Astrocyte (in vitro differentiated cells and primary cell): ENCODE results near the gene PCSK7. TPM values are rescaled to one million over a fixed set of nuclear protein-coding genes. Genes with fewer than 3 reads are reported as not detected.

ENCODE experiments used
- DNase-seq: peaks from one replicate; pipeline ENCODE4 v3.0.0-alpha.2; 2010; ENCODE audit warnings: low read depth
- FAIRE-seq: peaks from 2 replicates; lab custom pipeline; 2011; peaks lifted over from hg19 to GRCh38; lab: Jason Lieb, UNC
- H2AFZ ChIP-seq: 2 replicates; pipeline ENCODE4 v1.6.0; 2012; ENCODE audit warnings: low read depth, low read length, inconsistent platforms
- H3K27ac ChIP-seq: 2 replicates; pipeline ENCODE4 v1.5.1; 2011; ENCODE audit warnings: low read depth, low read length, inconsistent platforms
- H3K27me3 ChIP-seq: 2 replicates; pipeline ENCODE4 v1.6.0; 2011; ENCODE audit warnings: low read length, inconsistent platforms; ENCODE audit not compliant: insufficient read depth
- H3K36me3 ChIP-seq: 2 replicates; pipeline ENCODE4 v1.5.1; 2011; ENCODE audit warnings: low read length, inconsistent platforms; ENCODE audit not compliant: insufficient read depth
- H3K4me1 ChIP-seq: 2 replicates; pipeline ENCODE4 v1.5.1; 2011; ENCODE audit warnings: low read length, inconsistent platforms; ENCODE audit not compliant: insufficient read depth
- H3K4me2 ChIP-seq: 2 replicates; pipeline ENCODE4 v1.6.0; 2012; ENCODE audit warnings: low read length, inconsistent platforms
- H3K4me3 ChIP-seq: 2 replicates; pipeline ENCODE4 v1.5.1; 2011; ENCODE audit warnings: low read depth, mild to moderate bottlenecking, low read length, inconsistent platforms; ENCODE audit not compliant: insufficient read depth
- H3K79me2 ChIP-seq: 2 replicates; pipeline ENCODE4 v1.6.0; 2012; ENCODE audit warnings: mild to moderate bottlenecking, low read length, inconsistent platforms; ENCODE audit not compliant: insufficient read depth
- H3K9ac ChIP-seq: 2 replicates; pipeline ENCODE4 v1.6.0; 2012; ENCODE audit warnings: mild to moderate bottlenecking, low read length, inconsistent platforms
- H3K9me3 ChIP-seq: 2 replicates; pipeline ENCODE4 v1.5.1; 2012; ENCODE audit warnings: low read depth, mild to moderate bottlenecking, low read length, inconsistent platforms; ENCODE audit not compliant: insufficient read depth
- H4K20me1 ChIP-seq: 2 replicates; pipeline ENCODE4 v1.6.0; 2012; ENCODE audit warnings: low read length, inconsistent platforms; ENCODE audit not compliant: insufficient read depth
- H3K27ac Mint-ChIP-seq: one replicate; pipeline ENCODE4 v1.8.0; 2021; ENCODE audit warnings: mild to moderate bottlenecking, mixed read lengths; ENCODE audit not compliant: unreplicated experiment
- H3K27me3 Mint-ChIP-seq: one replicate; pipeline ENCODE4 v1.8.0; 2021; ENCODE audit warnings: low read depth, mixed read lengths; ENCODE audit not compliant: unreplicated experiment
- H3K36me3 Mint-ChIP-seq: one replicate; pipeline ENCODE4 v1.8.0; 2021; ENCODE audit warnings: low read depth, mixed read lengths; ENCODE audit not compliant: unreplicated experiment
- H3K4me1 Mint-ChIP-seq: one replicate; pipeline ENCODE4 v1.8.0; 2021; ENCODE audit warnings: low read depth, mixed read lengths; ENCODE audit not compliant: unreplicated experiment
- H3K4me3 Mint-ChIP-seq: one replicate; pipeline ENCODE4 v1.8.0; 2021; ENCODE audit warnings: mild to moderate bottlenecking, moderate library complexity, mixed read lengths; ENCODE audit not compliant: unreplicated experiment
- H3K9me3 Mint-ChIP-seq: one replicate; pipeline ENCODE4 v1.8.0; 2021; ENCODE audit warnings: mild to moderate bottlenecking, mixed read lengths; ENCODE audit not compliant: unreplicated experiment
- EZH2 ChIP-seq: IDR thresholded peaks from 2 replicates; pipeline ENCODE4 v1.6.1; 2012; ENCODE audit warnings: mild to moderate bottlenecking, low read length, inconsistent platforms; ENCODE audit not compliant: insufficient read depth
- total RNA-seq: library from RNA; stranded (reverse); gene quantifications from 2 replicates; pipeline ENCODE4 v1.2.1, GENCODE V29; 2021
- TF ChIP-seq, protein P1 (sequence below): IDR thresholded peaks from 2 replicates; pipeline ENCODE4 v1.5.1; 2011; ENCODE audit warnings: low read depth, mild to moderate bottlenecking, inconsistent platforms, low read length, moderate library complexity; ENCODE audit not compliant: insufficient read depth

The PCSK7 gene
- total RNA-seq, 1 donor from 2014 or later, result 43.6 TPM

DNA sequence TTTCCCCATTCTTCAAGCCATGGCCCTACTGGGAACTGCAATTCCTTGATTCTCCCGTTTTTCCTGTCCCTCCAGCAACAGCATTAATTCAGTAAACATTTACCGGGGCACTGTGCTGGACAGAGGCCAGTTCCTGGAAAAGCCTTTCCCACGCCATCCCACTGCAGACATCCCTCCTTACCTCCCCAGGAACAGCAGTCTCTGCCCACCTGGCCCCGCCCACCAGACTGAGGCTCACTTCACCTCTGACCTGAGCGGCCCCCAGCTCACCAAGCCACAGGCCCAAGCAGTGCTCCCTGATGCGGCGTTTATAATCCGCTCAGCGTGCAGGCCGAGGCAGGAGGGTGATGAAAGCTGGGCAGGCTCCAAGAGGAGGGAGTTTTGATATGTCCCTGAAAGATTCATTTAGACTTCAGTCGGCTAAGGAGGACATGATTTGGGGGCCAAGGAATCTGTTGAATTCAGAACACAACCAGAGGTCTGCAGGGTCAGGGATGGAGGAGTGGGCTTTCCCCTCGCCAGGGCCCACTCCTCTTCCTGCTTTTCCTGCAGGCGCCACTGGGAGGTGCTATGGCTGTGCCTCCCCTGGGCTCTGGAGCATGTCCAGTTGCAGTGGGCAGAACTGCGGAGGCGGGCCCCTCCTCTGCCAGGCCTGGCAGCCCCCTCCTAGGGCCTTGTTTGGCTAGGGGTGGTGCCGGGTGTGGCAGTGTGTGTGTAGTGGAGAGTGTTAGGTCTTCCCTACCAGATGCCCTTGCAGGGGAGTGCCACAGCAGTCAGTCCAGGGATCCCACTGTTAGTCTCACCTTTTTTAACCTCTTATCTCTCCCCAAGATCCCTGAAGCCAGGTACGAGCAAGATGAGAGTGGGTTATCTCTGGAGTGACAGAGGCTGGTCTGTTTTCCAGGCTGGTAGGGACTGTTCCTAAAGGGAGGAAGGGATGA is 34.1 kb downstream of the PCSK7 start:
- Mint-ChIP-seq H3K27me3 (no peaks in the 10 kb centered on the region), H3K4me1 (peaks cover 35% of the 10 kb centered on the region), H3K36me3 (peaks cover 32% of the 10 kb centered on the region), H3K9me3 (no peaks in the 10 kb centered on the region), H3K4me3 (peak overlapping the region; percentile 97), H3K27ac (peak overlapping the region; percentile 99)
- Histone ChIP-seq H3K4me2 (peak overlapping the region; percentile 98), H3K36me3 (peaks cover 5% of the 10 kb centered on the region), H3K4me3 (peak overlapping the region; percentile 83), H2AFZ (no peak overlapping the region), H3K4me1 (peaks cover 28% of the 10 kb centered on the region), H3K27me3 (no peaks in the 10 kb centered on the region), H3K27ac (peak overlapping the region; percentile 81), H3K79me2 (peaks cover 53% of the 10 kb centered on the region), H3K9me3 (no peaks in the 10 kb centered on the region), H4K20me1 (peaks cover 35% of the 10 kb centered on the region), H3K9ac (peak overlapping the region; percentile 91)
- no peak for FAIRE-seq
- DNase-seq, result no peak
- TF ChIP-seq EZH2, result no peak
- TF ChIP-seq, protein P1, sequence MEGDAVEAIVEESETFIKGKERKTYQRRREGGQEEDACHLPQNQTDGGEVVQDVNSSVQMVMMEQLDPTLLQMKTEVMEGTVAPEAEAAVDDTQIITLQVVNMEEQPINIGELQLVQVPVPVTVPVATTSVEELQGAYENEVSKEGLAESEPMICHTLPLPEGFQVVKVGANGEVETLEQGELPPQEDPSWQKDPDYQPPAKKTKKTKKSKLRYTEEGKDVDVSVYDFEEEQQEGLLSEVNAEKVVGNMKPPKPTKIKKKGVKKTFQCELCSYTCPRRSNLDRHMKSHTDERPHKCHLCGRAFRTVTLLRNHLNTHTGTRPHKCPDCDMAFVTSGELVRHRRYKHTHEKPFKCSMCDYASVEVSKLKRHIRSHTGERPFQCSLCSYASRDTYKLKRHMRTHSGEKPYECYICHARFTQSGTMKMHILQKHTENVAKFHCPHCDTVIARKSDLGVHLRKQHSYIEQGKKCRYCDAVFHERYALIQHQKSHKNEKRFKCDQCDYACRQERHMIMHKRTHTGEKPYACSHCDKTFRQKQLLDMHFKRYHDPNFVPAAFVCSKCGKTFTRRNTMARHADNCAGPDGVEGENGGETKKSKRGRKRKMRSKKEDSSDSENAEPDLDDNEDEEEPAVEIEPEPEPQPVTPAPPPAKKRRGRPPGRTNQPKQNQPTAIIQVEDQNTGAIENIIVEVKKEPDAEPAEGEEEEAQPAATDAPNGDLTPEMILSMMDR, result peak; percentile 40

DNA sequence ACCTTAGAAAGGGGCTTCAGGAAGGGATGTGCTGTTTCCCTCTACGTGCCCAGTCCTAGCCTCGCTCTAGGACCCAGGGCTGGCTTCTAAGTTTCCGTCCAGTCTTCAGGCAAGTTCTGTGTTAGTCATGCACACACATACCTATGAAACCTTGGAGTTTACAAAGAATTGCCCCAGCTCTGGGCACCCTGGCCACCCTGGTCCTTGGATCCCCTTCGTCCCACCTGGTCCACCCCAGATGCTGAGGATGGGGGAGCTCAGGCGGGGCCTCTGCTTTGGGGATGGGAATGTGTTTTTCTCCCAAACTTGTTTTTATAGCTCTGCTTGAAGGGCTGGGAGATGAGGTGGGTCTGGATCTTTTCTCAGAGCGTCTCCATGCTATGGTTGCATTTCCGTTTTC is 34.9 kb downstream of the PCSK7 start:
- Histone ChIP-seq H3K27ac (no peak overlapping the region), H3K4me2 (peak overlapping the region; percentile 98), H2AFZ (no peak overlapping the region), H3K9me3 (no peaks in the 10 kb centered on the region), H3K36me3 (peaks cover 5% of the 10 kb centered on the region), H3K4me3 (no peak overlapping the region), H3K79me2 (peaks cover 45% of the 10 kb centered on the region), H4K20me1 (peaks cover 27% of the 10 kb centered on the region), H3K9ac (no peak overlapping the region), H3K27me3 (no peaks in the 10 kb centered on the region), H3K4me1 (peaks cover 21% of the 10 kb centered on the region)
- Mint-ChIP-seq H3K9me3 (no peaks in the 10 kb centered on the region), H3K4me1 (peaks cover 28% of the 10 kb centered on the region), H3K27ac (peak overlapping the region; percentile 99), H3K27me3 (no peaks in the 10 kb centered on the region), H3K36me3 (peaks cover 32% of the 10 kb centered on the region), H3K4me3 (peak overlapping the region; percentile 60)
- TF ChIP-seq, protein P1, result no peak
- TF ChIP-seq EZH2, result no peak
- FAIRE-seq (no peak), DNase-seq (no peak)
